IPS DF 6.9 (cell line): ENCODE results near the gene CHN2.
"Not testable (repeated sequence)": the region's sequence is repeated elsewhere in the genome, so short reads cannot be mapped to it uniquely, and the experiment has no call there.

Experiments used
- DNase-seq: peaks from one replicate; pipeline ENCODE4 v3.0.0-alpha.2; 2013; ENCODE audit warnings: low read depth, low spot score
- H3K27ac ChIP-seq: one replicate; pipeline ENCODE4 v1.5.1; 2013; ENCODE audit warnings: low read length, control low read depth
- H3K27me3 ChIP-seq: 2 replicates; pipeline ENCODE4 v1.6.1; 2013; ENCODE audit warnings: mild to moderate bottlenecking, low read length; ENCODE audit not compliant: control insufficient read depth, insufficient read depth
- H3K36me3 ChIP-seq: 2 replicates; pipeline ENCODE4 v1.6.1; 2013; ENCODE audit warnings: low read length; ENCODE audit not compliant: control insufficient read depth, insufficient read depth
- H3K4me1 ChIP-seq: 2 replicates; pipeline ENCODE4 v1.6.1; 2013; ENCODE audit warnings: low read length; ENCODE audit not compliant: control insufficient read depth, insufficient read depth
- H3K4me3 ChIP-seq: 2 replicates; pipeline ENCODE4 v1.5.1; 2013; ENCODE audit warnings: mild to moderate bottlenecking, low read length
- H3K9me3 ChIP-seq: 2 replicates; pipeline ENCODE4 v1.6.1; 2013; ENCODE audit warnings: low read length, inconsistent platforms; ENCODE audit not compliant: control insufficient read depth, insufficient read depth
- WGBS: extraction: QIAGEN DNeasy Blood & Tissue Kit; methylation state at CpG from one replicate; pipeline ENCODE4 v1.1.7; 2013; ENCODE audit warnings: mixed read lengths, missing lambda C conversion rate; ENCODE audit not compliant: insufficient read length, insufficient coverage; 5-methylcytosine and 5-hydroxymethylcytosine counted together

Gene CHN2

DNA sequence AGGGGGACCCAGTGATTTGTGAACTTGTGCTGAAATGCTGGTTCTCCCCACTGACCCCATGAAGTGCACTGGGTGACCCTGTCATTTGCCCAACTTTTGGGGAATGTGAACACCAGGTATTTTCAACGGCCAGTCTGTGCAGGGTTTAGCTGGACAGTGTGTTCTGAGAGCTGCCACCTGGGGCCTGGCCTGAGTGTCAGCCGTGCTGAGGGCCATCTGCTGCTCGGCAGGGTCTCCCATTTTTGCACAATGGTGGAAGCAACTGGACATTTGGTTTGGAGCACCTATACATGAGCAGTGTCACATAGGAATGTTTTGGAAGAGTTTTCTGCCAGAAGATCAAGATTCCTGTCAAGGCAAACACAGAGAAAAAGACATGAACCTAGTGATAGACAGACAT, 5.2 kb downstream of the CHN2 start:
- Histone ChIP-seq H3K4me3 (no peak overlapping the region), H3K4me1 (no peaks in the 10 kb centered on the region), H3K27me3 (peaks cover 15% of the 10 kb centered on the region), H3K36me3 (no peaks in the 10 kb centered on the region), H3K27ac (no peak overlapping the region), H3K9me3 (no peaks in the 10 kb centered on the region)
- WGBS: no CpG with 5 or more reads among the region's 3 CpGs
- DNase-seq: no peak

DNA sequence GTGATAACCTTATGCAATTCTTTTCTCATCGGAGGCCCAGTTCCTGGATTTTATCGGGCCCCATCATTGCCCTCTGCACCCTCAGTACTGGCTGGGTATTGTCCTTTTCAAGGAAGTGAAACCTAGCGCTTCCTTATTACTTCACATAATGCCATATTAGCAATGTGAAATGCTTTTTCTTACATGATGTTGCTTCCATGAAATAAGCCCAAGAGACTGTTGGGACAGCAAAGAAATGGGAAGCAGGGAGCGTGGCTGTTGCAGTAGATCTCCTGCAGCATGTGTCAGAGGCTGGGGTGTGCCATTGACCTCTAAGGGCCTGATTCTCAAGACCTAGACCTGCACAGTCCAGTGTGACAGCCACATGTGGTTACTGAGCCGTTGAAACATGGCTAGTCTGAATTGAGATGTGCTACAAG, 8.1 kb downstream of the CHN2 start:
- no peak for DNase-seq
- no peaks in the 10 kb centered on the region for H3K4me1 ChIP-seq
- no CpG with 5 or more reads among the region's 5 CpGs for WGBS

DNA sequence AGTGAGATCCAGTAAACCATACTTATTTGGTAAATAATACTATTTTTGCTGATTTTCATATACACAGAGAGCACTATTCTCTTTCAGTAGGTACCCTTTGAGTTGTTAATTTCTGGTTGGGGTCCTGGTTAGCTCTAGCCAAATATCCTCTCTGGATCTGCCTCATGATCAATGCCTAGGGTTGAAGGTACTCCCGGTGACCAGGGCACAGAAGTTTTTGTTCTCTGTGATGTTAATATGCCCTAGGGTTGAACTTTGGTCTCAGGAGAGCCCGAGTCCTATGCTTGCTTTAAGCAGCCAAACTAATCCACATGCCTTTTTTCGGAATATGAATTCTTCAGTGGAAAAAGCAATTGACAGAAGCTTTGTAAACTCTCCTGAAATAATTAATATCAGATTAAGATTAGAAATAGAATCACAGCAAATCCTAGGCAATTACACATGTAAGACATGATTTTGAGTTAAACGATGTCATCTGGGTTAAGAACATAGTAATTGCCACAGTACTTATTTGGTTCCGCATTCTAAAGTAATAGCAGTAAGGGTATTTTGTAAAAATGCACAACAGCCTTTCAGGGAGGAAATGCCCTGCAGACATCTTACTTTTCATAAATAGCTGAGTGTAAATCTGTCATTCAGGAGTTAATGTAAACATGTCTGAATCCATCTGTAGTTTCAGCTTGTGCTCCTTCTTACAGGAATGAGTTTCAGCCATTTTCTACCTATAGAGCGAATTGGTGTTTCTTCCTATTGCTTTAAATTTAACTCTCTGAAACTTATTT, 10.1 kb downstream of the CHN2 start:
- no peaks in the 10 kb centered on the region for H3K4me1 ChIP-seq
- H3K27me3 ChIP-seq: no peaks in the 10 kb centered on the region
- WGBS: no CpG with 5 or more reads among the region's 6 CpGs
- no peaks in the 10 kb centered on the region for H3K9me3 ChIP-seq
- no peak for DNase-seq
- no peak overlapping the region for H3K4me3 ChIP-seq
- no peaks in the 10 kb centered on the region for H3K36me3 ChIP-seq
- no peak overlapping the region for H3K27ac ChIP-seq

More for the DNA sequence above, 8.1 kb downstream of the CHN2 start:
- no peak overlapping the region for H3K27ac ChIP-seq
- H3K9me3 ChIP-seq: no peaks in the 10 kb centered on the region
- no peaks in the 10 kb centered on the region for H3K27me3 ChIP-seq
- H3K36me3 ChIP-seq: no peaks in the 10 kb centered on the region
- H3K4me3 ChIP-seq: no peak overlapping the region

DNA sequence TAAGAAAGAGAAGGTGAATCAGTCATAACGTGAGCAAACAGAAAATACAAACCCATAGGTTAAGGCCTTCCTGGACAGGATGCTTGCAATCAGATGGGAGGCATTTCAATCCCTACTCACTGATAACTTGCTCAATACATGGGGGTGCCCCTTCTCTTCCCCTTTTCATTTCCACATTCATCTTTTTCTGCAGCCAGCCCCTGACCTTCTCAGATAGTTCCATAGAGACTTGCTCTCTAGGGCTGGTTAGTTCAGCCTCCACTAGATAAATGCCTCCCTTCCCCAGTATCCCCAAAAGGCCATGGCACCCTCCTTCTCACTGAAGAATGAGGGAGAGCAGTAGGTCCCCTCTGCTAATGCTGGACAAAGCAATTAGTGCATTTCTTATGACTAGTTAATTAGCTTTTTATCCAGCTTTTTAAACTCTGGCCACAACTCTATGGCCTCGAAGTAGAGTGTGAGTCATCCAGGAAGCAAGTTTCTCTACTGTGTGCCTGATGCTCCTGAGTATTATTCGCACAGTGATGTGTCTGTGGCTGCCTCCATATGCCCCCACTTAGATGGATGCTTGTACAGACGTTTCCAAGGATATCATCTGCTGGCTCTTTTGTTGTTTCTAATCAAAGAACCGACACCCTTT, 12.7 kb downstream of the CHN2 start:
- no peak for DNase-seq
- no peaks in the 10 kb centered on the region for H3K27me3 ChIP-seq
- H3K36me3 ChIP-seq: no peaks in the 10 kb centered on the region
- WGBS: no CpG with 5 or more reads among the region's 5 CpGs
- no peak overlapping the region for H3K27ac ChIP-seq
- H3K9me3 ChIP-seq: no peaks in the 10 kb centered on the region
- no peaks in the 10 kb centered on the region for H3K4me1 ChIP-seq
- H3K4me3 ChIP-seq: no peak overlapping the region

DNA sequence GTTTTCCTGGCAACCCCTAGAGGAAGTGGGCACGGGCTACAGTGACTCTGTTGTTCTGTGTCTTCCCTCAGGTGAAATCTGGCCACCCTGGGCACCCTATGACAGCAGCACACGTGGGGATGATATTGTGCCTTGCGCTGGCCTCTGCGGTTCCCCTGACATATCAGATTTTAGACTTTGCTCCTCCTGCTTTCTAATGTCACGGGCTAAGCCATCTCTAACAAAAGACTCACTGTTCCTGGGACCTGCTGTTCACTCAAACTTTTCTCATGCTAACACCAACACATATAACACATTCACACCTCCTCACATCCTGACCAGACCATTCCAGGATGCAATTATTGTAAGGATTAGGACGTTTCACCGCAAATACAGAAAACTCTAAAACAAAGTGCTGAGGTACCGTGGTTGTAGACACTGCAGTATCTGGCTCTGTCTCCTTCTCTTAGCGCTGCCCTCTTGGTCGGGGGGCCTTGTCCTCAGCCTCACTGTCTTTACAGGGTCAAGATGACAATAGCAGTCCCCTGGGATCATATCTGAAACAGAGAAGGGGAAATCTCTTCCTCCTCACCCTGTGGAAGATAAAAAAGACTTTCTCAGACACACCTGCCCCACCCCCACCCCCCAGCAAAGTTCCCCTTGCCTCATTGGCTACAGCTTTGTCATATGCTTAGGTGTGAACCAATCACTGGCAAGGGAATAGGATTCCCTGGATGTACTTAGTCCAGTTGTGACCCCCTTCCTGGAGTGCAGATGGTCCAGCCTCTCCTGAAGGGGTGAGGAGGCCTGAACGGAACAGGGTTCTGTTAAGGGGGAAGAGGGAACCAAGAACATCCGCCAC, 14.1 kb downstream of the CHN2 start:
- Histone ChIP-seq H3K4me1 (no peaks in the 10 kb centered on the region), H3K4me3 (no peak overlapping the region), H3K27me3 (no peaks in the 10 kb centered on the region), H3K36me3 (no peaks in the 10 kb centered on the region), H3K27ac (no peak overlapping the region), H3K9me3 (no peaks in the 10 kb centered on the region)
- WGBS: no CpG with 5 or more reads among the region's 12 CpGs
- no peak for DNase-seq

DNA sequence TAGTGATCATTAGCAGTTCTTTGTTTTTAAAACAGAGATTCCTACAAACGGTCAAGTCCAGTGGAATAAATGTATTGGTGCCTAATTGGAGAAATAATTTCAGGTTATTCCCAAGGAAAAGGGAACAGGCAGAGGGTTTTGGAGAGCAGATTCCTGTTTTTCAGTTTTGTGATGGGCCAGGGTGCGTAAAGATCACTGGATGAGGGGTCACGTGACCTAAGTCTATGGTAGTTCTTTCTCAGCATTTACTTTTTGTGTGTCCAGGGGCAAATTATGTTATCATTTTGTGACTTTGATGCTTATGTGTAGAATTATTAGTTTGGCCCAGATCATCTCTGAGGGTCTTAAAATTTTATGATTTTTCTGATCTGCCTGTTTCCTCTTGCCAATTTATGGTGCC, 15.2 kb downstream of the CHN2 start:
- no peaks in the 10 kb centered on the region for H3K4me1 ChIP-seq
- no peaks in the 10 kb centered on the region for H3K27me3 ChIP-seq
- H3K27ac ChIP-seq: no peak overlapping the region
- H3K36me3 ChIP-seq: no peaks in the 10 kb centered on the region
- no CpG with 5 or more reads among the region's 3 CpGs for WGBS
- H3K9me3 ChIP-seq: no peaks in the 10 kb centered on the region
- no peak overlapping the region for H3K4me3 ChIP-seq
- no peak for DNase-seq

DNA sequence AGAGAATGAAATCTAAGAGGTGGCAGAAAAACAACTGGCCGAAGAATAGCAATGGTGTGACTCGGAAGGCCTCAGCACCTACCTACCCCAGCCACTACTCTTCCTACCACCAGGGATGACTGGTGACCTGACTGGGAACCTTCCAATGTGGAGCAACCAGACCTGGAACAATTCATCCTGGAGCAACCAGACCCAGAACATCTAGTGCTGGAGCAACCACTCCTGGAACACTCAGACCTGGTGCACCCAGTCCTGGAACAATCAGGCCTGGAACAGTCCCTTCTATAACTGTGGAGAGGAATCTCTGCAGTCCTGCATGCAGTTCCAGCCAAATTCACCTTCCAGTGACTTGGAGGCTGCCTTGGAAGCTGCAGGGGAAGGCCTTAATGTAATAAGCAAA, 18.2 kb downstream of the CHN2 start:
- not testable (repeated sequence) for H3K27me3 ChIP-seq, H3K9me3 ChIP-seq, H3K36me3 ChIP-seq, H3K4me1 ChIP-seq, H3K4me3 ChIP-seq, DNase-seq, H3K27ac ChIP-seq
- WGBS: no CpG with 5 or more reads among the region's 2 CpGs

DNA sequence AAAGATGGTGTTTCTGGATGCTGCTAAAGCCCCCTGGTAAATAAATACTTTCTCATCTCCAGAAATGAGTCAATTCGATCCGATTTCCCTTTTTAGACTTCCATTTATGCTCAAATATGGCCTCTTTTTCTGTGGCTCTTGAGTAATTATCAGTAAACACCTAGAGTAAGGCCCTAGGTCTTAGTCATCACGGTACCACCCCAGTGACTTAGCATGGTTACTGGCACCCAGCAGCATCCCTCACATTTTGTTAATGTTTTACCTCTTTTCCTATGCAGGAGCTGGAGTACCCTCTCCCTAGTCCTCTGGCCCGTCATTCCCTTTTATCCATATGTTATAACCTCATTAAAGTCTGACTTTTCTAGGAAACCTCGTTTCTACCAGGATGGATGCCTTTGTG, 19.5 kb downstream of the CHN2 start:
- Histone ChIP-seq H3K27me3 (no peaks in the 10 kb centered on the region), H3K4me1 (no peaks in the 10 kb centered on the region), H3K9me3 (no peaks in the 10 kb centered on the region; the same call in 1 of the 2 replicates), H3K27ac (no peak overlapping the region), H3K4me3 (no peak overlapping the region), H3K36me3 (no peaks in the 10 kb centered on the region)
- WGBS: no CpG with 5 or more reads among the region's 5 CpGs
- DNase-seq: no peak

DNA sequence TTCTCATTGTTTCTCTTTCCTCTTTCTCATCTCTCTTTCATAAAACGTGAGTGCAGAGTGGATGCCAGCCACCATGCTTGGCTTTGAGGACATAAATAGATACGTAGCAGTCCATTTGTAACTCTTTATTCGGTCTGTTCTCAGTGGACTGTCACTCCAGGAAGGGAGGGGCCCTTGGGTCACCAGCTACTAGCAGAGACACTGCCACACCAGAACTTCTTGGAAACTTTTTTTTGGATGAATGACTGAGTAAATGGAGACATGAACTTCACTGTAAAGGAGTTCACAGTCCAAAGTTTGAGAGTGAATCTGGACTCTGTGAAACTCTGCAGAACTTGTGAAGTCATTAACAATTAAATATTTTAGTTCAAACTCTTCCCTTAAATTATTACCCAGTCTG, 20.2 kb downstream of the CHN2 start:
- no peaks in the 10 kb centered on the region for H3K4me1 ChIP-seq
- H3K36me3 ChIP-seq: no peaks in the 10 kb centered on the region
- H3K27ac ChIP-seq: no peak overlapping the region
- H3K27me3 ChIP-seq: no peaks in the 10 kb centered on the region
- H3K9me3 ChIP-seq: no peaks in the 10 kb centered on the region; the same call in 1 of the 2 replicates
- no CpG with 5 or more reads among the region's 3 CpGs for WGBS
- no peak overlapping the region for H3K4me3 ChIP-seq
- DNase-seq: no peak

DNA sequence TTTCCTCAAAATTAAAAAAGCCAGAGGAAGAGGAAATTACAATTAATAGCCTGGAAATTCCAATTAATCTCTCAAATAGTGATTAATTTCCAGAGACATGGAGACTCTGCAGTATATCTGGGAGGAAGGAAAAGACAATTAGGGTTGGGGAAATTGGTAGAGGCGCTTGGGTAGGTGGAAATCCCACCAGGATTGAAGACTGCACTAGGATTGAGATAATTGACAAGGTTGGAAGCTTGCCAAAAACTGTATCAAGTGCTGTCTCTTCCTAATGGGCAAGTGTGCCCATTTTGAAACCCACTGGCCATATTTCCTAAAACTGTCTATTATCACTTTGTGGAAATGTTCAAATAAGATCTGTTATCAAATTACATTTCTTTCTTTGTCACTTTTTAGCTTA, 21.6 kb downstream of the CHN2 start:
- DNase-seq: no peak
- Histone ChIP-seq H3K36me3 (no peaks in the 10 kb centered on the region), H3K27me3 (no peaks in the 10 kb centered on the region), H3K9me3 (no peaks in the 10 kb centered on the region; the same call in 1 of the 2 replicates), H3K27ac (no peak overlapping the region), H3K4me3 (no peak overlapping the region), H3K4me1 (no peaks in the 10 kb centered on the region)
- no CpG with 5 or more reads among the region's 1 CpG for WGBS
